Measurements from ENCODE around the gene GATA5. TPM values are rescaled to one million over a fixed set of nuclear protein-coding genes. Genes with fewer than 3 reads are reported as not detected.

GATA5 gene
- total RNA-seq, 1 experiment from 2014 or later: not detected

- ChIA-PET POLR2A (interaction anchor here (1.4 kb wide), 1 partner anchor 118 kb away, joined by 4 read pairs; no protein-coding TSS in a partner anchor), RAD21 (ENCODE audit: low non-redundant PET in 1 of 2, low total read pairs in 2 of 2, uncharacterized antibody in 2 of 2, unreplicated experiment in 2 of 2) (interaction anchor here in 1 of 2 experiments (1.7 kb wide), 1 partner anchor 118 kb away, joined by 11 read pairs; no protein-coding TSS in a partner anchor), CTCF (interaction anchor here (1.2 to 1.8 kb wide), 7 partner anchors 9 to 293 kb away, joined by 4 to 28 read pairs (median 6); no protein-coding TSS in a partner anchor)
- no peak overlapping the region for H3K4me3 ChIP-seq (replicated peaks in 1 of 2; ENCODE audit: low read depth in 1 of 2, low read length in 2 of 2)
- TF ChIP-seq RAD21 (IDR thresholded peaks at IDR 0.05; ENCODE audit: low read depth) (no peak), ELF1 (IDR thresholded peaks at IDR 0.05; ENCODE audit: borderline replicate concordance, low read depth) (no peak), FOSL1 (IDR thresholded peaks at IDR 0.05; ENCODE audit: low read depth) (no peak), EGR1 (IDR thresholded peaks at IDR 0.05; ENCODE audit: low read depth) (no peak), JUND (IDR thresholded peaks at IDR 0.05) (no peak), CEBPB (IDR thresholded peaks at IDR 0.05; ENCODE audit: low read depth) (no peak), MAX (IDR thresholded peaks at IDR 0.05) (no peak), ZFX (IDR thresholded peaks at IDR 0.05) (no peak), SIN3A (IDR thresholded peaks at IDR 0.05; ENCODE audit: low read depth) (no peak)
- no peaks in the 10 kb centered on the region for H3K36me3 ChIP-seq (ENCODE audit: control insufficient read depth in 1 of 2, insufficient read depth in 2 of 2, low read length in 2 of 2)
- H3K27me3 ChIP-seq (ENCODE audit: insufficient read depth, low read length): no peaks in the 10 kb centered on the region
- H3K4me2 ChIP-seq (ENCODE audit: low read length): no peak overlapping the region
- H3K9ac ChIP-seq (ENCODE audit: low read length): no peak overlapping the region
- intact Hi-C loops (cut with micrococcal nuclease): no loop called here
- no peak for ATAC-seq
- H3K27ac ChIP-seq (ENCODE audit: low read depth, low read length): no peak overlapping the region
- DNase-seq (ENCODE audit: low read depth, low spot score): no peak
- no peaks in the 10 kb centered on the region for H3K9me3 ChIP-seq (ENCODE audit: control insufficient read depth in 1 of 2, insufficient read depth in 1 of 2, low read depth in 1 of 2, low read length in 2 of 2)
- H3K79me2 ChIP-seq (ENCODE audit: insufficient read depth, low read length): no peaks in the 10 kb centered on the region
- H3K4me1 ChIP-seq (ENCODE audit: control insufficient read depth in 1 of 2, insufficient read depth in 2 of 2, low read length in 2 of 2): peaks cover 8 to 26% of the 10 kb centered on the region in 2 experiments; a peak in 3 of 4 replicates
- no peak overlapping the region for H2AFZ ChIP-seq (ENCODE audit: low read depth, low read length, poor library complexity, severe bottlenecking)
- no peaks in the 10 kb centered on the region for H3K9me2 ChIP-seq (ENCODE audit: insufficient read depth)
- no TSS peak for BruUV-seq (replicated peaks)
- no peaks in the 10 kb centered on the region for H4K20me1 ChIP-seq (ENCODE audit: insufficient read depth)
These were observed 23.1 kb upstream of the GATA5 start for GRCh38 chr20:62498874-62499273.

GRCh38 chr20:62496568-62497218, 20.9 kb upstream of the GATA5 start:
- ChIA-PET CTCF (no interaction called here), RAD21 (ENCODE audit: low non-redundant PET in 1 of 2, low total read pairs in 2 of 2, uncharacterized antibody in 2 of 2, unreplicated experiment in 2 of 2) (no interaction called here), POLR2A (no interaction called here)
- H3K27ac ChIP-seq (ENCODE audit: low read depth, low read length): no peak overlapping the region
- no peaks in the 10 kb centered on the region for H3K9me3 ChIP-seq (ENCODE audit: control insufficient read depth in 1 of 2, insufficient read depth in 1 of 2, low read depth in 1 of 2, low read length in 2 of 2)
- TF ChIP-seq CTCF (IDR thresholded peaks at IDR 0.05 in 2 of 3, conservative IDR thresholded peaks at IDR 0.05 in 1 of 3; ENCODE audit: borderline replicate concordance in 1 of 3, insufficient read depth in 1 of 3, low read depth in 2 of 3, low read length in 2 of 3) (peak; percentile 68 to 70 (median 69); a peak in 5 of 6 replicates), RAD21 (IDR thresholded peaks at IDR 0.05; ENCODE audit: low read depth) (peak; percentile 65), ZBTB33 (IDR thresholded peaks at IDR 0.05; ENCODE audit: extremely low read depth, insufficient replicate concordance, low read length) (no peak)
- BruUV-seq (replicated peaks): no TSS peak
- peak; percentile 59 for ATAC-seq
- intact Hi-C loops (cut with micrococcal nuclease): loop anchor here (2.0 kb wide), 1 partner anchor 86 kb away; no protein-coding TSS in a partner anchor
- H3K36me3 ChIP-seq (ENCODE audit: control insufficient read depth in 1 of 2, insufficient read depth in 2 of 2, low read length in 2 of 2): no peaks in the 10 kb centered on the region
- H3K4me1 ChIP-seq (ENCODE audit: control insufficient read depth in 1 of 2, insufficient read depth in 2 of 2, low read length in 2 of 2): peaks cover 8 to 26% of the 10 kb centered on the region in 2 experiments; a peak in 3 of 4 replicates
- peak overlapping the region; percentile 41 for H3K4me2 ChIP-seq (ENCODE audit: low read length)
- DNase-seq (ENCODE audit: low read depth, low spot score): no peak
- H3K27me3 ChIP-seq (ENCODE audit: insufficient read depth, low read length): no peaks in the 10 kb centered on the region
- H2AFZ ChIP-seq (ENCODE audit: low read depth, low read length, poor library complexity, severe bottlenecking): peak overlapping the region; percentile 45
- H4K20me1 ChIP-seq (ENCODE audit: insufficient read depth): no peaks in the 10 kb centered on the region
- no peak overlapping the region for H3K9ac ChIP-seq (ENCODE audit: low read length)
- H3K79me2 ChIP-seq (ENCODE audit: insufficient read depth, low read length): no peaks in the 10 kb centered on the region
- H3K4me3 ChIP-seq (replicated peaks in 1 of 2; ENCODE audit: low read depth in 1 of 2, low read length in 2 of 2): no peak overlapping the region
- no peaks in the 10 kb centered on the region for H3K9me2 ChIP-seq (ENCODE audit: insufficient read depth)
